GM21381 (cell line): ENCODE data around the gene FAM83B.
"Not testable (repeated sequence)": the region's sequence is repeated elsewhere in the genome, so short reads cannot be mapped to it uniquely, and the experiment has no call there.

Experiments used
- ATAC-seq: cut with Tn5 transposase; IDR thresholded peaks from one replicate; pipeline ENCODE4 v1.9.1; 2021; ENCODE audit warnings: mild to moderate bottlenecking, moderate library complexity; ENCODE audit not compliant: unreplicated experiment

The FAM83B gene

DNA sequence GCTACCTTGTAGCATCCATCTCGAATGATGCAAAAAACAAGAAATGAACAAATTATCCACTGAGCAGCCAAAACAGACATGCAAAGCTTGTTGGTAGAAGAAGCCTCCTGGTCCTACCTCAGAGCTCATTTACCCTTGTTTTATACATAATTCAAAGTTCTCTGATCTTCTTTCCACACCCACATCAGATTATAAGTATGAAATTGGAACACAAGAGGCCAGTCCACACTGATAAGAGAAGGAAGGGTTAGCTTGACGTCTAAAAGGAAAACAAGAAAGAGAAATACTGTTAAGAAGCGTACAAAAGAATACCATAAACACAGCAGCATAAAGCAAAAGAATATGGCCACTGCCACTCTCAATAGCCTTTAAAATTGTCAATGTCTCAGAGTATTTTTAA, 49.7 kb downstream of the FAM83B start:
- no peak for ATAC-seq

GRCh38 chr6:54897462-54898189, 51.1 kb downstream of the FAM83B start:
- no peak for ATAC-seq

- no peak for ATAC-seq
Observed at GRCh38 chr6:54898767-54899166, 52.2 kb downstream of the FAM83B start.

DNA sequence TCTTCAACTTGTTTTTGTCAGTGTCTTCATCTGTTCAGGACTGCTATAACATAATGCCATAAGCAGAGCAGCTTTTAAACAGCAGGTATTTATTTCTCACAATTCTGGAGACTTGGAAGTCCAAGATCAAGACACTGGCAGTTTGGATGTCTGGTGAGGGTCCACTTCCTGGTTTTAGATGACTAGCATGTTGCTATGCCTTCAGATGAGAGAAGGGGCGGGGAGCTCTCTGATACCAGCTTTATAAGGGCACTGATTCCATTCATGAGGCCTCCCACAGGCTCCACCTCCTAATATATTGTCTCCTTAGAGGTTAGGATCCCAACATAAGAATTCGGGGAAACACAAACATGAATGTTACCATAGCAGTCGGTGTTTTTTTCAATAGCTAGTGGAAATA, 52.9 kb downstream of the FAM83B start:
- ATAC-seq: no peak

GRCh38 chr6:54899986-54900385, 53.4 kb downstream of the FAM83B start:
- ATAC-seq: no peak

DNA sequence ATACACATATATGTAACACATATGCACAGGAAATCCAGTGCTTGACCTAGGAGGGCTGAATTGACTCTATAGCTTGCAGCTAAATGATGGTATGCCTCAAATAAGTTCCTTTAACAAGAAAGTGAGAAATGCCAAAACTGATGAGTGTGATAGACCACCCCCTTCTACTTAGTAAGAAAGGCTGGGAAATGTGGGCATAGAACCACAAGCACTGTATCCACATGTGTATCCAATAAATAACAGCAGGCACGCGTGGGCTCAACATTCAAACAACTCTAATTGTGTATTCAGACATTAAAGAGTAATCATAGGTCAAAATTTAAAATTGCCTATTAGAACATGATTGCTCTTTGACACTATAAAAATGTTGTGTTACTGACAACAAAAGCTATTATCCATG, 54.1 kb downstream of the FAM83B start:
- no peak for ATAC-seq

GRCh38 chr6:54903884-54904283, 57.3 kb downstream of the FAM83B start:
- ATAC-seq: no peak

- no peak for ATAC-seq
Observed at GRCh38 chr6:54907355-54907754, 60.8 kb downstream of the FAM83B start.

DNA sequence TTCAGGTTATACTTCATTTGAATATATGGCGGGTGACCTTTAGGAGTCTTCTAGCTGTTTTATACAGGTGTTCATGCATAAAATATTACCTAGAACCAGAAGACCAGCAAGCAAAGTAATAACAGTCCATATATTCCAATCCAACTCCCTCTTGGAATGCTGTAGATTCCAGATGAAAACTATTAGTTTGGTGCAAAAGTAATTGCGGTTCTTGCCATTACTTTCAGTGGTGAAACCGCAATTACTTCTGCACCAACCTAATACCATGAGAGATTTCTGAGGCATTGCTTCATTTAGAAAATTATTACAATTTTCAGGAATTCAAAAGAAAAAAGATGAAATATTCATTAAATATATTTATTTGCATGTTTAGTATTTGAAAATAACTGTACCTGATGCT, 62.6 kb downstream of the FAM83B start:
- no peak for ATAC-seq

- no peak for ATAC-seq
Observed at GRCh38 chr6:54910431-54910884, 63.9 kb downstream of the FAM83B start.

DNA sequence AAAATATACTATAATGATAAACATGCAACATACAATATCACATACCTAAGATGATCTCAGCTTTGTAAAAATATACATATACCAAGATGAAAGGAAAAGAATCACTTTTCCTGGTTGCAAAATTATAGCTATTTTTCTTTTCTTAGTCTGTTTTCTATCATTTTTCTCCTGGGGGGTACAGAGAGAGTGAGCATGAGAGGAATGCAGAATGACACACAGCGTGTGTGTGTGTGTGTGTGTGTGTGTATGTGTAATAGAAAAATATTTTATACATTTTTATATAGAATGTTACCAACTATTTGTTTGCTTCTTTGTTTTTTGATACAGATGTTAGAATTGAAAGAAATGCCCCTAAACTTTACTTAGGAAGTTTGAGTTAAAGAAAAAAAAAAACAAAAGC, 64.3 kb downstream of the FAM83B start:
- no peak for ATAC-seq

DNA sequence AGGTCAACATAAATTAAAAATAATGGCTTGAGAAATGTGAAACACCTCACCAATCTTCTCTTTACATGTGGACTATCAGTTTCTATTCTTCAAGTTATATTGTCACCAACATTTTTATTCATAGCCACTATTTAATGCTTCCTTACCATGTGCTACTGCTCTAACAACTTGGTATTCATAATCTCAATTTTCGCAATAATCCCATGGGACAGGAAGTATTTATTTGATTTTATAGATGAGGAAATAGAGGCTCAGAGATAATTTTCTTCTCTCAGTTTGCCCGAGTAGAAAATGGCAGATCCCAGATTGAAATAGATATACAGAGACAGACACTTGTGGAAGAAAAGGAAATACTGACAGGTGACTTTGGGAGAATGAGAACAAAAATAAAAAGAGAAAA, 66.6 kb downstream of the FAM83B start:
- ATAC-seq: no peak

DNA sequence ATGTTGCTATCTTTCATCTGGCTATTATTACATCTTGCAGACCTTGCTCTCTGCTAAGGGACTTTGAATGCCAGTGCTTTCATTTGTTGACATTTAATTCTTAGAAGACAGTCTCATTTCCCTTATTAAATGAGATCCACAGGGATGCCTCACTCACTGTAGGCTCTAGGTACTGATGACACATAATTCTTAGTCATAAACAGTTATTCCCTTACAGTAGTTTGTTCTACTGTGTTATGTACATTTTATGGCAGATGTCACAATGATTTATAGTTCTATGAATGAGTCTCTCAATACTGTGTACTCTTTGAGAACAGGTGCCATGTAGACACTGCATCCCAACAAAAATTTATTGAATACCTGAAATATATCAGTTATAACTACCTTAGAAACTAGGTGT, 70.3 kb downstream of the FAM83B start:
- ATAC-seq: no peak

- ATAC-seq: no peak
Observed at GRCh38 chr6:54920628-54921027, 74.1 kb downstream of the FAM83B start.

GRCh38 chr6:54921891-54922290, 75.3 kb downstream of the FAM83B start:
- no peak for ATAC-seq

- no peak for ATAC-seq
Observed at GRCh38 chr6:54929245-54929909, 82.8 kb downstream of the FAM83B start.

DNA sequence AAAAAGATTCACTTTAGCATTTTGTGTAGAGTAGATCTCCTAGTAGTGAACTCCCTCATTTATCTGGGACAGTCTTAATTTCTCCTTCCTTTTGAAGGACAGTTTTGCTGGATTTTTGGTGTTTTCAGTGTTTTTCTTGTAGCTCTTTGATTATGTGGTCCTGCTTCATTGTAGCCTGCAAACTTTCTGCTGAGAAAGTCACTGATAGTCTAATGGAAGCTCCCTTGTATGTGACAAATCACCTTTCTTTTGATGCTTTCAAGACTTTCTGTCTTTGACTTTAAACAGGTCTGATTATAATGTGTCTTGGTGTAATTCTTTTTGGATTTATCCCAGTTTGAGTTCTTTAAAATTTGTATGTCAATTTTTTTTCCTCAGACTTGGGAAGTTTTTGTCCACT, 86.1 kb downstream of the FAM83B start:
- ATAC-seq: no peak

- ATAC-seq: no peak
Observed at GRCh38 chr6:54935739-54936138, 89.2 kb downstream of the FAM83B start.

DNA sequence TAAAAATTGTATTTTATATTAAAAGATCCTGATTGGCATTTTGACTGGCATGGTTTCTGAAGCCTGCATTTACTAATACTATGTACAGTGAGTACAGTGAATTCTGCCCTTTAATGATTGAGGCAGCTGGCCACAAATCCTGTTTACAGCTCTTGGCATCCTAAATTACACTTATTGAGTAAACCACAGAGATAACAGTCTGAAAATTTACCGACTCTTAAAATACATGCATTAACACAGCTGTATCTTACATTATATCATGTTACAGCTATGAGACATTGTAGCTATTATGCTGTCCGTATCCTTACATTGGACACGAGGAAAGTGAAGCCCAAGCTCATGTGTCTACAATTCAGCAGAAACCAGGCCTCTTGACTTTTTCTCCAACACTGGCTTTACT, 90.8 kb downstream of the FAM83B start:
- ATAC-seq: no peak

DNA sequence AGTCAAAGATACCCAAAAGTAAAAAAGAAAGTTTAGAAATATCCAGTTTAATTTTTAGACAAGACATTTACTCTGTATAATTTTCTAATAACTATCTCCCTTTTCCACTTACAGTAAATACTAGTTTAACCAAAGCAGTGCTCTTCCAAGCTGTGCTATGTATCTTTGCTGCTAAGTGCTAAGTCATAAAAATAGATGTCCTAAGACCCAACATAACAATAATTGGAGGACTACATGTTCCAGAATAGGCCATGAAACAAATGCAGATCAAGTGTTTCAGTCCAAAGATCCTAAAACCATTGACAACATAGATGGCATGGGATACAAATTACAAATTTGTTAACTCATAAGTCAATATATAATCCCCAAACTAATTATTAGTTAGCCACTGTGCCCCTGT, 111.1 kb downstream of the FAM83B start:
- ATAC-seq: no peak

- no peak for ATAC-seq
Observed at GRCh38 chr6:54958446-54958845, 111.9 kb downstream of the FAM83B start.

- ATAC-seq: no peak
Observed at GRCh38 chr6:54959820-54960219, 113.2 kb downstream of the FAM83B start.

DNA sequence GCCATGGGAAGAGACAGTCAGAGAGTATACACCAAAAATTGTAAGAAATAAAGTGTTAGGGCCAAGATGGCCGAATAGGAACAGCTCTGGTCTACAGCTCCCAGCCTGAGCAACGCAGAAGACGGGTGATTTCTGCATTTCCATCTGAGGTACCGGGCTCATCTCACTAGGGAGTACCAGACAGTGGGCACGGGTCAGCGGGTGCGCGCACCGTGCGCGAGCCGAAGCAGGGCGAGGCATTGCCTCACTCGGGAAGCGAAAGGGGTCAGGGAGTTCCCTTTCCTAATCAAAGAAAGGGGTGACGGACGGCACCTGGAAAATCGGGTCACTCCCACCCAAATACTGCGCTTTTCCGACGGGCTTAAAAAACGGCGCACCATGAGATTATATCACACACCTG, 114.8 kb downstream of the FAM83B start:
- not testable (repeated sequence) for ATAC-seq
